Measurements from ENCODE around the gene FAM47A. TPM values are rescaled to one million over a fixed set of nuclear protein-coding genes. Genes with fewer than 3 reads are reported as not detected.

The FAM47A gene
- not detected in 2 replicates for total RNA-seq (2014; rRNA removed)
- Bru-seq, nascent RNA: not detected
- BruChase-seq, experiment 1, labeled RNA remaining after a 6-hour chase: not detected
- BruChase-seq, experiment 2, labeled RNA remaining after a 2-hour chase: not detected
- long read RNA-seq: 0 reads

DNA sequence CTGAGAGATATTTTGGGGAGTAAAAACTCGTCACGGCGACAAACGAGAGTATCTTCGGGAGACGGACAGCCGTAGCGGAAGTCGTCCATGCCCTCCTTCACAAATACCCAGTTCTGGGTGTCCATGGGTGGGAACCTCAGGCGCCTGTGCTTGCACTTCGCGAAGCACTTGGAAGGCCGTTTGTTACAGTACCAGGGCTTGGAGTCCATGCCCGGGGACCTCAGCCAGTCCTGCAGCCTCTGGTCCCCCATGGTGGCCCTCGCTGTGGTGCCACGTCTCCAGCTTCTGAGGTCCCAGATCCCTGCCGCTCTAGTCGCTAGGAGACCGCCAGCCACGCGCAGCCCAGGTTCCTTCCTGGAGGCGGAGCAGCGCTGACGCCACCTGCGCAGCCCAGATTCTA, at the start of gene FAM47A:
Gene FAM47A (minus strand): TSS at position 287 of the 400 bp plus-strand sequence. CDS start 36 bp downstream, at position 251.
- no peaks in the 10 kb centered on the region for H4K20me1 ChIP-seq (ENCODE audit: low read length)
- no peaks in the 10 kb centered on the region for H3K27me3 ChIP-seq (ENCODE audit: low read length)
- no peaks in the 10 kb centered on the region for H3K36me3 ChIP-seq (ENCODE audit: low read depth, low read length)
- no peaks in the 10 kb centered on the region for H3K9me2 ChIP-seq (replicated peaks; ENCODE audit: low read length)
- H2AFZ ChIP-seq (ENCODE audit: low read length): no peak within 1 kb of the TSS
- H3K9me3 ChIP-seq (ENCODE audit: low read length): no peaks in the 10 kb centered on the region
- intact Hi-C loops (cut with micrococcal nuclease): no loop called here
- H3K79me2 ChIP-seq (ENCODE audit: low read length): no peaks in the 10 kb centered on the region
- no peak within 1 kb of the TSS for H3K9ac ChIP-seq (ENCODE audit: low read length)
- CTCF ChIA-PET: no interaction called here
- H3K27ac ChIP-seq (ENCODE audit: low read length): no peak within 1 kb of the TSS
- H3K4me1 ChIP-seq (ENCODE audit: insufficient read depth, low read length): no peaks in the 10 kb centered on the region
- POLR2A ChIA-PET (ENCODE audit: unreplicated experiment): no interaction called here
- H3F3A ChIP-seq (ENCODE audit: low read length, unreplicated experiment): no peaks in the 10 kb centered on the region
- no peak for ATAC-seq
- H3K4me2 ChIP-seq (ENCODE audit: low read length): no peak within 1 kb of the TSS
- DNase-seq: no peak
- no peak for TF ChIP-seq EZH2phosphoT487 (IDR thresholded peaks at IDR 0.05; ENCODE audit: borderline replicate concordance, low read length)
- TF ChIP-seq, protein P1, sequence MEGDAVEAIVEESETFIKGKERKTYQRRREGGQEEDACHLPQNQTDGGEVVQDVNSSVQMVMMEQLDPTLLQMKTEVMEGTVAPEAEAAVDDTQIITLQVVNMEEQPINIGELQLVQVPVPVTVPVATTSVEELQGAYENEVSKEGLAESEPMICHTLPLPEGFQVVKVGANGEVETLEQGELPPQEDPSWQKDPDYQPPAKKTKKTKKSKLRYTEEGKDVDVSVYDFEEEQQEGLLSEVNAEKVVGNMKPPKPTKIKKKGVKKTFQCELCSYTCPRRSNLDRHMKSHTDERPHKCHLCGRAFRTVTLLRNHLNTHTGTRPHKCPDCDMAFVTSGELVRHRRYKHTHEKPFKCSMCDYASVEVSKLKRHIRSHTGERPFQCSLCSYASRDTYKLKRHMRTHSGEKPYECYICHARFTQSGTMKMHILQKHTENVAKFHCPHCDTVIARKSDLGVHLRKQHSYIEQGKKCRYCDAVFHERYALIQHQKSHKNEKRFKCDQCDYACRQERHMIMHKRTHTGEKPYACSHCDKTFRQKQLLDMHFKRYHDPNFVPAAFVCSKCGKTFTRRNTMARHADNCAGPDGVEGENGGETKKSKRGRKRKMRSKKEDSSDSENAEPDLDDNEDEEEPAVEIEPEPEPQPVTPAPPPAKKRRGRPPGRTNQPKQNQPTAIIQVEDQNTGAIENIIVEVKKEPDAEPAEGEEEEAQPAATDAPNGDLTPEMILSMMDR (conservative IDR thresholded peaks at IDR 0.05; ENCODE audit: low read depth, low read length): no peak
- BruUV-seq (replicated peaks): no TSS peak
- no peak within 1 kb of the TSS for H3K4me3 ChIP-seq (ENCODE audit: low read length)

DNA sequence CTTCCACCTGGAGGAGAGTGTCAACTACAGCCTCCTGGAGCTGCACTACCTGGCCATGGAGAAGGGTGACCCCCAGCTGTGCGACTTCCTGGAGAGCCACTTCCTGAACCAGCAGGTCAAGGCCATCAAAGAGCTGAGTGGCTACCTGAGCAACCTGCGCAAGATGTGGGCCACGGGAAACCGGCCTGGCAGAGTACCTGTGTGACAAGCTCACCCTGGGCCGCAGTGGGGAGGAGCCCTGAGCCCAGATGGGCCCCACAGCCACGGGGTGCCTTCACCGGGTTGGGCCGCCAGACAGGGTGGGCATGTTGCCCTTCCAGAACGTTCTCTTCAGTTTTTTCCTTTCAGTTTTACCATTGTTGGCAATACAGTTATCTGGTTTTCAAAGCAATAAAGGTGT, 15.2 kb upstream of the FAM47A start:
- TF ChIP-seq EZH2phosphoT487 (IDR thresholded peaks at IDR 0.05; ENCODE audit: borderline replicate concordance, low read length): no peak
- TF ChIP-seq EZH2 (IDR thresholded peaks at IDR 0.05; ENCODE audit: low read length, unreplicated experiment): no peak
- TF ChIP-seq, protein P1 (conservative IDR thresholded peaks at IDR 0.05; ENCODE audit: low read depth, low read length): no peak
- H4K20me1 ChIP-seq (ENCODE audit: low read length): no peaks in the 10 kb centered on the region
- H3K27ac ChIP-seq (ENCODE audit: low read length): no peak overlapping the region
- ATAC-seq (no peak), DNase-seq (no peak)
- POLR2A ChIA-PET (ENCODE audit: unreplicated experiment): no interaction called here
- H3K36me3 ChIP-seq (ENCODE audit: low read depth, low read length): no peaks in the 10 kb centered on the region
- no peak overlapping the region for H3K9ac ChIP-seq (ENCODE audit: low read length)
- H3K4me2 ChIP-seq (ENCODE audit: low read length): no peak overlapping the region
- no peaks in the 10 kb centered on the region for H3K9me2 ChIP-seq (replicated peaks; ENCODE audit: low read length)
- no peaks in the 10 kb centered on the region for H3K4me1 ChIP-seq (ENCODE audit: insufficient read depth, low read length)
- H3K79me2 ChIP-seq (ENCODE audit: low read length): no peaks in the 10 kb centered on the region
- no peak overlapping the region for H2AFZ ChIP-seq (ENCODE audit: low read length)
- BruUV-seq (replicated peaks): no TSS peak
- no peak overlapping the region for H3K4me3 ChIP-seq (ENCODE audit: low read length)
- CTCF ChIA-PET: no interaction called here
- H3F3A ChIP-seq (ENCODE audit: low read length, unreplicated experiment): no peaks in the 10 kb centered on the region
- intact Hi-C loops (cut with micrococcal nuclease): no loop called here
- H3K9me3 ChIP-seq (ENCODE audit: low read length): no peaks in the 10 kb centered on the region
- H3K27me3 ChIP-seq (ENCODE audit: low read length): no peaks in the 10 kb centered on the region

DNA sequence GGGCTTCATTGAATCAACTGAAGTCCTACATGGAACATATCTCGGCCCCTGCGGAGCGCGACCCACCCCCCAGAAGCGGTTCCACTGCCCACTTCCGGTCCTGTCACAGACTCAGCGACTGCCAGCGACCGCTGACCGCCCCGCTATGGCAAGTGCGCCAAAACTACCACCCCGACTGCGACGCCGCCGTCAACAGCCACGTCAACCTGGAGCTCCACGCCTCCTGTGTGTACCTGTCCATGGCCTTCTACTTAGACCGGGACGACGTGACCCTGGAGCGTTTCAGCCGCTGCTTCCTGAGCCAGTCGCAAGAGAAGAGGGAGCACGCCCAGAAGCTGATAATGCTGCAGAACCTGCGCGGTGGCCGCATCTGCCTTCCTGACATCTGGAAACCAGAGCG, 14.8 kb upstream of the FAM47A start:
- BruUV-seq (replicated peaks): no TSS peak
- TF ChIP-seq, protein P1 (conservative IDR thresholded peaks at IDR 0.05; ENCODE audit: low read depth, low read length): no peak
- no peak for TF ChIP-seq EZH2phosphoT487 (IDR thresholded peaks at IDR 0.05; ENCODE audit: borderline replicate concordance, low read length)
- no peak for TF ChIP-seq EZH2 (IDR thresholded peaks at IDR 0.05; ENCODE audit: low read length, unreplicated experiment)
- no peak overlapping the region for H3K4me2 ChIP-seq (ENCODE audit: low read length)
- H4K20me1 ChIP-seq (ENCODE audit: low read length): no peaks in the 10 kb centered on the region
- intact Hi-C loops (cut with micrococcal nuclease): no loop called here
- H3K9ac ChIP-seq (ENCODE audit: low read length): no peak overlapping the region
- ChIA-PET POLR2A (ENCODE audit: unreplicated experiment) (no interaction called here), CTCF (no interaction called here)
- no peaks in the 10 kb centered on the region for H3K4me1 ChIP-seq (ENCODE audit: insufficient read depth, low read length)
- H3K27me3 ChIP-seq (ENCODE audit: low read length): no peaks in the 10 kb centered on the region
- ATAC-seq: no peak
- no peaks in the 10 kb centered on the region for H3K36me3 ChIP-seq (ENCODE audit: low read depth, low read length)
- H3K9me2 ChIP-seq (replicated peaks; ENCODE audit: low read length): no peaks in the 10 kb centered on the region
- no peak overlapping the region for H3K4me3 ChIP-seq (ENCODE audit: low read length)
- H3K27ac ChIP-seq (ENCODE audit: low read length): no peak overlapping the region
- no peaks in the 10 kb centered on the region for H3K79me2 ChIP-seq (ENCODE audit: low read length)
- H3F3A ChIP-seq (ENCODE audit: low read length, unreplicated experiment): no peaks in the 10 kb centered on the region
- no peak overlapping the region for H2AFZ ChIP-seq (ENCODE audit: low read length)
- H3K9me3 ChIP-seq (ENCODE audit: low read length): no peaks in the 10 kb centered on the region
- no peak for DNase-seq
